GM23338 (cell line): ENCODE data around the gene SLC6A13.

ENCODE experiments used
- CREB1 ChIP-seq: fragments of 250-450 bp; sonication (Bioruptor Pico); IDR thresholded peaks from 2 replicates; pipeline ENCODE4 v1.5.0; 2020; ENCODE audit warnings: low read depth, mild to moderate bottlenecking, moderate library complexity
- CTCF ChIP-seq, 2 experiments: fragments of 200-600 bp in 1 of 2; sonication (generic) in 1 of 2; conservative IDR thresholded peaks; 2 replicates each; pipeline versions ENCODE4 v1.5.1 to v1.6.1; 2016 to 2017; ENCODE audit warnings: antibody characterized with exemption in 2 of 2, low read depth in 2 of 2, mild to moderate bottlenecking in 2 of 2, moderate library complexity in 1 of 2
- ETS1 ChIP-seq: IDR thresholded peaks from 2 replicates; pipeline ENCODE4 v1.6.1; 2016; ENCODE audit warnings: antibody characterized with exemption
- EZH2 ChIP-seq: fragments of 200-600 bp; sonication (generic); IDR thresholded peaks from one replicate; pipeline ENCODE4 v1.8.0; 2017; ENCODE audit warnings: antibody characterized with exemption, mild to moderate bottlenecking, low read depth; ENCODE audit not compliant: unreplicated experiment
- EZH2phosphoT487 ChIP-seq: fragments of 200-600 bp; sonication (generic); IDR thresholded peaks from one replicate; pipeline ENCODE4 v1.8.1; 2018; ENCODE audit warnings: antibody characterized with exemption; ENCODE audit not compliant: unreplicated experiment
- JUNB ChIP-seq: IDR thresholded peaks from one replicate; pipeline ENCODE4 v1.6.1; 2016; ENCODE audit warnings: antibody characterized with exemption; ENCODE audit not compliant: unreplicated experiment
- NANOG ChIP-seq: IDR thresholded peaks from 2 replicates; pipeline ENCODE4 v1.6.1; 2016; ENCODE audit warnings: antibody characterized with exemption, borderline replicate concordance
- POLR2AphosphoS5 ChIP-seq: IDR thresholded peaks from 2 replicates; pipeline ENCODE4 v1.6.1; 2016; ENCODE audit warnings: antibody characterized with exemption, low read depth
- REST ChIP-seq: IDR thresholded peaks from one replicate; pipeline ENCODE4 v1.6.1; 2018; ENCODE audit warnings: antibody characterized with exemption; ENCODE audit not compliant: unreplicated experiment
- STAT1 ChIP-seq: IDR thresholded peaks from one replicate; pipeline ENCODE4 v1.6.1; 2016; ENCODE audit warnings: antibody characterized with exemption; ENCODE audit not compliant: unreplicated experiment
- ZNF114 ChIP-seq: fragments of 250-450 bp; sonication (Bioruptor Pico); IDR thresholded peaks from 2 replicates; pipeline ENCODE4 v1.5.0; 2020; ENCODE audit warnings: mild to moderate bottlenecking, moderate library complexity
- ZNF331 ChIP-seq: fragments of 250-450 bp; sonication (Bioruptor Pico); IDR thresholded peaks from 2 replicates; pipeline ENCODE4 v1.5.0; 2020; ENCODE audit warnings: low read depth, mild to moderate bottlenecking, moderate library complexity
- ZNF462 ChIP-seq: fragments of 250-450 bp; sonication (Bioruptor Pico); IDR thresholded peaks from 2 replicates; pipeline ENCODE4 v1.5.0; 2020; ENCODE audit warnings: mild to moderate bottlenecking, moderate library complexity

- TF ChIP-seq CTCF (conservative IDR thresholded peaks at IDR 0.05; ENCODE audit: low read depth in 2 of 2) (no peak), EZH2phosphoT487 (no peak), REST (no peak), EZH2 (no peak), CREB1 (CRISPR knock-in tag) (no peak), POLR2AphosphoS5 (no peak), JUNB (no peak), ZNF114 (CRISPR knock-in tag) (no peak), STAT1 (no peak), ZNF331 (CRISPR knock-in tag) (no peak), NANOG (no peak), ZNF462 (no peak), ETS1 (no peak)
Measured at GRCh38 chr12:215116-215515, 47.5 kb downstream of the SLC6A13 start.
